NT2/D1 (cell line): ENCODE measurements around the gene WDR6.

ENCODE experiments used
- DNase-seq: peaks from one replicate; pipeline ENCODE4 v3.0.0-alpha.2; 2011; ENCODE audit warnings: low read depth, low spot score
- H3K27me3 ChIP-seq: 2 replicates; pipeline ENCODE4 v1.6.0; 2011; ENCODE audit warnings: mild to moderate bottlenecking; ENCODE audit not compliant: insufficient read length, insufficient read depth
- H3K36me3 ChIP-seq: 2 replicates; pipeline ENCODE4 v1.6.1; 2011; ENCODE audit warnings: mild to moderate bottlenecking, low read length, mixed read lengths; ENCODE audit not compliant: insufficient read depth, insufficient read length
- H3K4me1 ChIP-seq: 2 replicates; pipeline ENCODE4 v1.5.1; 2011; ENCODE audit not compliant: insufficient read depth, insufficient read length
- H3K4me3 ChIP-seq: 2 replicates; pipeline ENCODE4 v1.5.1; 2011; ENCODE audit warnings: low read depth; ENCODE audit not compliant: insufficient read length
- H3K9ac ChIP-seq: 2 replicates; pipeline ENCODE4 v1.6.0; 2011; ENCODE audit warnings: low read depth; ENCODE audit not compliant: insufficient read length
- H3K9me3 ChIP-seq: 2 replicates; pipeline ENCODE4 v1.5.1; 2011; ENCODE audit warnings: mild to moderate bottlenecking, low read length; ENCODE audit not compliant: insufficient read depth
- SUZ12 ChIP-seq: IDR thresholded peaks from 2 replicates; pipeline ENCODE4 v1.6.1; 2011; ENCODE audit not compliant: insufficient read length, insufficient read depth; ENCODE audit errors: extremely low read depth
- YY1 ChIP-seq: IDR thresholded peaks from 2 replicates; pipeline ENCODE4 v1.6.1; 2011; ENCODE audit not compliant: insufficient read length, insufficient read depth
- ZNF274 ChIP-seq: IDR thresholded peaks from 2 replicates; pipeline ENCODE4 v1.6.1; 2011; ENCODE audit warnings: mild to moderate bottlenecking, low read depth, low read length

WDR6 gene

DNA sequence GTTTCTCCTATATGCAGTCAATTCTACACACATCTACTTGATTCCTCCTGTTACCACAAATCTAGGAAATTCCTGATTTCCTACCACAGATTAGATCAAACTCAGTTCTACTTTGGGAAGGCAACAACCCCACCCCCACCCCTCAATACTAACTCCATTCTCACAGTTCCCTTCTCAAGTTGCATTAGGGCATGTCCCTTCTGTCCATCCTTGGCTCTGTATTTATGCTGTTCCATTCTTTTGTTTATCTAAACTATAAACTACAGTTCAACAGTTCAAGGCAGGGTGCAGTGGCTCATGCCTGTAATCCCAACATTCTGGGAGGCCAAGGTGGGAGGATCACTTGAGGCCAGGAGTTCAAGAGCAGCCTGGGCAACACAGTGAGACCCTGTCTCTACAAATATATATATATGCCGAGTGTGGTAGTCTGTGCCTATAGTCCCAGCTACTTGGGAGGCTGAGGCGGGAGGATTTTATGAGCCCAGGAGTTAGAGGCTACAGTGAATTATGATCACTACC, 47.2 kb downstream of the WDR6 start:
- Histone ChIP-seq H3K36me3 (peaks cover 74% of the 10 kb centered on the region), H3K27me3 (no peaks in the 10 kb centered on the region), H3K4me1 (no peaks in the 10 kb centered on the region), H3K9me3 (no peaks in the 10 kb centered on the region), H3K9ac (no peak overlapping the region), H3K4me3 (no peak overlapping the region)
- DNase-seq: no peak
- no peak for TF ChIP-seq ZNF274
- TF ChIP-seq YY1: no peak
- no peak for TF ChIP-seq SUZ12

- Histone ChIP-seq H3K9me3 (no peaks in the 10 kb centered on the region), H3K36me3 (peaks cover 80% of the 10 kb centered on the region), H3K4me1 (no peaks in the 10 kb centered on the region), H3K4me3 (no peak overlapping the region), H3K27me3 (no peaks in the 10 kb centered on the region), H3K9ac (no peak overlapping the region)
- DNase-seq: no peak
- TF ChIP-seq YY1: no peak
- no peak for TF ChIP-seq ZNF274
- TF ChIP-seq SUZ12: no peak
Measured at GRCh38 chr3:49057268-49057667, 50.1 kb downstream of the WDR6 start.

DNA sequence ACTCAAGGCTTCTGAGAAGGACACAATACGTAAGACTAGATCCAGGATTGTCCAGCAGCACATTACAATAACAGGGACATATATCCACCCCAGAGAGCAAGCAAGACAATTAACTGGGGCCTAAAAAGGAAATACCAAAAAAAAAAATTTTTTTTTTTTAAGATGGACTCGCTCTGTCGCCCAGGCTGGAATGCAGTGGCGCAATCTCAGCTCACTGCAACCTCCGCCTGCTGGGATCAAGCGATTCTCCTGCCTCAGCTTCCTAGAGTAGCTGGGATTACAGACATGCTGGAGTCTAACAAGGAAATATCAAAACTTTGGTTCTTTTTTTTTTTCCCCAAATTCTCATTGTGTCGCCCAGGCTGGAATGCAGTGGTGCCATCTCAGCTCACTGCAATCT, 50.8 kb downstream of the WDR6 start:
- H3K9me3 ChIP-seq: no peaks in the 10 kb centered on the region
- TF ChIP-seq YY1 (no peak), SUZ12 (no peak), ZNF274 (no peak)
- no peaks in the 10 kb centered on the region for H3K27me3 ChIP-seq
- no peak overlapping the region for H3K9ac ChIP-seq
- DNase-seq: no peak
- no peaks in the 10 kb centered on the region for H3K4me1 ChIP-seq
- H3K36me3 ChIP-seq: peaks cover 79% of the 10 kb centered on the region
- no peak overlapping the region for H3K4me3 ChIP-seq
